Measurements from ENCODE around the gene SMPDL3B. TPM values are rescaled to one million over a fixed set of nuclear protein-coding genes. Genes with fewer than 3 reads are reported as not detected.

Gene SMPDL3B
- total RNA-seq, 2 donors from 2014 or later: not detected

- Mint-ChIP-seq H3K27me3 (no peaks in the 10 kb centered on the region), H3K27ac (peak overlapping the region; percentile 87), H3K36me3 (ENCODE audit: low read depth) (peaks cover 7% of the 10 kb centered on the region), H3K4me1 (peaks cover 21% of the 10 kb centered on the region), H3K4me3 (no peak overlapping the region)
- no peak for DNase-seq
- no peaks in the 10 kb centered on the region for H3K9me3 ChIP-seq (ENCODE audit: control insufficient read depth, low read length, poor library complexity, severe bottlenecking)
- ATAC-seq: no peak
Observed at GRCh38 chr1:27967106-27967883, 32.5 kb downstream of the SMPDL3B start.

DNA sequence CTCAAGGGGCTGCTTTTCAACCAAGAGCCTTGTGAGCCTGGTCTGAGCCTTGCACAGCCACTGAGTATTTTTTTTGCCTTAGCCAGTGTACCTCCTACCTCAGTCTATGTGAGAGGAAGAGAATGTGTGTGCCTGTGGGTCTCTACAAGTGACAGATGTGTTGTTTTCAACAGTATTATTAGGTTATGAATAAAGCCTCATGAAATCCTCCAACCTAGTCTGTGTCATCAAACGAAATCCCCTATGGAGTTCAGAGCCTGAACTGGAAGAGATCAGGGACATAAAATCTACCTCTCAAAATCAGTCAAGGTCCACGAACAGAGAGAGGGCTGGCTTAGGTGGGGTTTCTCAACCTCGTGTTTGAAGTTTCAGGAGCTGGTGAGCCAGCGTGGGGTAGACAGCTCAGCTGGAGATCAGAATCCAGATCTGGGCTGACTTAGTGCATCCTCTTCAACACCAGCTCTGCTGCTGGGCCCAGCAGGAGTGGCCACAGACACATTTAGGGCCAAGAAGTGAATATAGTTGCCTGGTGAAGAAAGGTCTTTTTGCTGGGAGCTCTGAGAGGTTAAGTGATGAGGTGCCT lies 33.2 kb downstream of the SMPDL3B start:
- H3K9me3 ChIP-seq (ENCODE audit: control insufficient read depth, low read length, poor library complexity, severe bottlenecking): no peaks in the 10 kb centered on the region
- no peak overlapping the region for H3K4me3 Mint-ChIP-seq
- no peaks in the 10 kb centered on the region for H3K27me3 Mint-ChIP-seq
- H3K36me3 Mint-ChIP-seq (ENCODE audit: low read depth): peaks cover 7% of the 10 kb centered on the region
- peak overlapping the region; percentile 87 for H3K27ac Mint-ChIP-seq
- H3K4me1 Mint-ChIP-seq: peaks cover 18% of the 10 kb centered on the region
- no peak for DNase-seq
- ATAC-seq: no peak

GRCh38 chr1:27968692-27969091 lies 33.9 kb downstream of the SMPDL3B start:
- H3K4me3 Mint-ChIP-seq: no peak overlapping the region

GRCh38 chr1:27970401-27970800 lies 35.6 kb downstream of the SMPDL3B start:
- H3K36me3 Mint-ChIP-seq (ENCODE audit: low read depth): peaks cover 7% of the 10 kb centered on the region
- no peaks in the 10 kb centered on the region for H3K9me3 ChIP-seq (ENCODE audit: control insufficient read depth, low read length, poor library complexity, severe bottlenecking)
- DNase-seq (no peak), ATAC-seq (no peak)
- peak overlapping the region; percentile 65 for H3K27ac Mint-ChIP-seq
- H3K4me3 Mint-ChIP-seq: no peak overlapping the region
- peaks cover 24% of the 10 kb centered on the region for H3K4me1 Mint-ChIP-seq
- H3K27me3 Mint-ChIP-seq: no peaks in the 10 kb centered on the region

More at GRCh38 chr1:27968692-27969091, 33.9 kb downstream of the SMPDL3B start:
- Mint-ChIP-seq H3K27ac (peak overlapping the region; percentile 87), H3K4me1 (peaks cover 24% of the 10 kb centered on the region), H3K27me3 (no peaks in the 10 kb centered on the region), H3K36me3 (ENCODE audit: low read depth) (peaks cover 7% of the 10 kb centered on the region)
- H3K9me3 ChIP-seq (ENCODE audit: control insufficient read depth, low read length, poor library complexity, severe bottlenecking): no peaks in the 10 kb centered on the region
- DNase-seq: no peak
- no peak for ATAC-seq

- Mint-ChIP-seq H3K36me3 (ENCODE audit: low read depth) (peaks cover 6% of the 10 kb centered on the region), H3K27me3 (no peaks in the 10 kb centered on the region)
Observed at GRCh38 chr1:27971674-27972073, 36.9 kb downstream of the SMPDL3B start.

GRCh38 chr1:27972141-27972540 lies 37.3 kb downstream of the SMPDL3B start:
- Mint-ChIP-seq H3K27ac (no peak overlapping the region), H3K27me3 (no peaks in the 10 kb centered on the region)

More at GRCh38 chr1:27971674-27972073, 36.9 kb downstream of the SMPDL3B start:
- Mint-ChIP-seq H3K4me1 (peaks cover 24% of the 10 kb centered on the region), H3K4me3 (no peak overlapping the region), H3K27ac (no peak overlapping the region)
- DNase-seq (no peak), ATAC-seq (no peak)
- no peaks in the 10 kb centered on the region for H3K9me3 ChIP-seq (ENCODE audit: control insufficient read depth, low read length, poor library complexity, severe bottlenecking)

DNA sequence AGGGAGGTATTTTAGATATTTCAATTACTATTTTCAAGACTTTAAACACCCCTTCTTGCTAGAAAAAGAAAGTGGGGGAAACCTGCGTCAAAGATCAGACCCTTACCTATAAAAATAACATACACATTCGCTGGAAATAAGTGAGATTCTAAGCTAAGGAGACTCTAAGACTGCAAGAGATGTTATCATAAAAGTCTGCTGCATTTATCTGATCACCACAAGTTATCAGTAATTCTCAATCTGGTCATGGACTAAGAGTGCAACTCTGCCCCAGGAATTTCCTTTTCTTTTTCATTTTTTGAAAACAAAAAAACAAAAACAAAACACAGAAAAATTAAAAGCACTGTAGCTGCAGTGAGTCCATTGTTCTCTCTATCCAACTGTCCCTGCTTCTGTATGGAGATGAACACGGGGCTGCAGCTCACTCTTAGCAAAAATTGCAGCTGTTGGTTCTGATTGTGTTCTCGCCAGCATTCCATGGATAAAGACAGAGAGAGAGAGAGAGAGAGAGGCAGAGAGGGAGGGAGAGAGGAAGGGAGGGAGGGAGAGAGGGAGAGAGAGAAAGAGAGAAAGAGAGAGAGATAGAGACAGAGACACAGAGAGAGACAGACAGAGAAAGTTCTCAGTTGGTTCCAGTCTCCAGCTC lies 39.1 kb downstream of the SMPDL3B start:
- H3K9me3 ChIP-seq (ENCODE audit: control insufficient read depth, low read length, poor library complexity, severe bottlenecking): no peaks in the 10 kb centered on the region

More at GRCh38 chr1:27972141-27972540, 37.3 kb downstream of the SMPDL3B start:
- Mint-ChIP-seq H3K36me3 (ENCODE audit: low read depth) (peaks cover 5% of the 10 kb centered on the region), H3K4me1 (peaks cover 25% of the 10 kb centered on the region), H3K4me3 (no peak overlapping the region)
- no peaks in the 10 kb centered on the region for H3K9me3 ChIP-seq (ENCODE audit: control insufficient read depth, low read length, poor library complexity, severe bottlenecking)
- no peak for DNase-seq
- ATAC-seq: no peak

DNA sequence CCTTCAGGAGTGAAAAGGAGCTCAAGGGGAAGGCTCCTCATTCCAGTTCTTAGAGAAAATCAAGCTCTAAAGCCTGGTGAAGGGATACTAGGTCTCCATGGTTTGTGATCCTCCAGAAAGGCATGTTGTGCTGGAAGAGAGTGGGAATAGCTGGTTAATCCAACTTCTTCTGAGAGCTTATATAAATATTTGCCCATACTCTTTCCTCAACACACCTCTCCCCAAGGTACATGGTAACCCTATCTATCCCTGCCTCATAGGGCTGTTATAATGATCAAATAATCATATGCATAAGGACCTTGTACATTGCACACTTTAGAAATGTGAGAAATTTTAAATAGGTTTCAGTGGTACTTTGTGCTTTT lies 39.6 kb downstream of the SMPDL3B start:
- H3K36me3 Mint-ChIP-seq (ENCODE audit: low read depth): peaks cover 2% of the 10 kb centered on the region
- no peaks in the 10 kb centered on the region for H3K9me3 ChIP-seq (ENCODE audit: control insufficient read depth, low read length, poor library complexity, severe bottlenecking)

More for the DNA sequence above, 39.1 kb downstream of the SMPDL3B start:
- ATAC-seq (no peak), DNase-seq (no peak)
- H3K27ac Mint-ChIP-seq: peak overlapping the region; percentile 27
- H3K4me1 Mint-ChIP-seq: peaks cover 16% of the 10 kb centered on the region
- no peaks in the 10 kb centered on the region for H3K27me3 Mint-ChIP-seq
- peaks cover 2% of the 10 kb centered on the region for H3K36me3 Mint-ChIP-seq (ENCODE audit: low read depth)
- H3K4me3 Mint-ChIP-seq: no peak overlapping the region

DNA sequence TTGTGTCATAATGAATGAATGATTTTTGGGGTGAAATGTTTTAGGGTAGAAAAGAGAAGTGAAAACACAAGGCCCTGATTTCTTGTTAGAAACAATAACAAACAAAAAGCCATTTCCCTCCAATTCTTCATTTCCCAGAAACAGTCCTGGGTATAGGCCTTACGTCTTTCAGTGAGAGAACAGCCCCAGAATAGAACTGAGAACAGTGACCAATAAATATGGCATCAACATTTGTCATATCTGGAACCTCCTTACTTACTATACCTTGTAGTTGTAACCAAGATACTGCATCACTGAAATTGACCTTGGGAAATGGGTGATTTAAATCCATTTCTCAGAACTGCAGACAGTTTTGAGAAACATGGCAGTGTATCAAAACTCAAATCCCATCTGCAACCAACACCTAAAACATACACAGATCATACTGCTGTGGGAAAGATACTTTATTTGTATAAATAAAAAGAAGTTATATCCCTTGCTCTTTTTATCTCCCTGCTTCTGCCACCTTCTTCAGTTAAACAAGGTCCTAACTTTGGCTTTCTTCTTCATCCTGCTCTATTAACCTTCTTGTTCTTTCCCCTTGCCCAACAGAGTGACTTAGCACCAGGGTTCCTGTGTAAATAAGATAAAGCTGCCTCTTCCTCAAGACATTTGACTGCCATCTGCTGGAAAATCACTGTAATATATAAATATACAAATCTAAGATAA lies 44.5 kb downstream of the SMPDL3B start:
- H3K9me3 ChIP-seq (ENCODE audit: control insufficient read depth, low read length, poor library complexity, severe bottlenecking): no peaks in the 10 kb centered on the region
- H3K4me1 Mint-ChIP-seq: peaks cover 2% of the 10 kb centered on the region
- H3K4me3 Mint-ChIP-seq: no peak overlapping the region
- H3K27me3 Mint-ChIP-seq: no peaks in the 10 kb centered on the region
- ATAC-seq (peak; percentile 66), DNase-seq (no peak)
- peaks cover 2% of the 10 kb centered on the region for H3K36me3 Mint-ChIP-seq (ENCODE audit: low read depth)
- H3K27ac Mint-ChIP-seq: no peak overlapping the region

More for the DNA sequence above, 39.6 kb downstream of the SMPDL3B start:
- Mint-ChIP-seq H3K4me3 (no peak overlapping the region), H3K27ac (no peak overlapping the region), H3K4me1 (peaks cover 14% of the 10 kb centered on the region), H3K27me3 (no peaks in the 10 kb centered on the region)
- ATAC-seq: no peak
- DNase-seq: no peak

DNA sequence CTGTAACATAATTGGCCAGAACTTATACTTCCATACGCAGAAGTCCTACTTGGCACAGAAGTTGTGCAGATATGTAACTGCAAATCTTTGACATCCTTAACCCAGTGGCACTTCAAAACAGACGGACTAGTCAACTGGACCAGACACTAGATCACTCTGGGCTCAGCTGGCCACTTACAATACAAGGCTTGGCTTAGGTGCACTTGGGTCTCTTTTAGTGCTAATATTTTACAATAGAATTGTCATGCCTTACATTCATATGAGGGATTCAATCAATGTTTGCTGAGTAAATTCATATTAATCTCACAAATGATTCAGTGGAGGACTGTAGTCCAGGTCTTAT lies 45.0 kb downstream of the SMPDL3B start:
- no peaks in the 10 kb centered on the region for H3K9me3 ChIP-seq (ENCODE audit: control insufficient read depth, low read length, poor library complexity, severe bottlenecking)
- DNase-seq (no peak), ATAC-seq (no peak)
- H3K27ac Mint-ChIP-seq: no peak overlapping the region
- no peaks in the 10 kb centered on the region for H3K27me3 Mint-ChIP-seq
- H3K4me1 Mint-ChIP-seq: peaks cover 2% of the 10 kb centered on the region
- peaks cover 2% of the 10 kb centered on the region for H3K36me3 Mint-ChIP-seq (ENCODE audit: low read depth)
- H3K4me3 Mint-ChIP-seq: no peak overlapping the region

DNA sequence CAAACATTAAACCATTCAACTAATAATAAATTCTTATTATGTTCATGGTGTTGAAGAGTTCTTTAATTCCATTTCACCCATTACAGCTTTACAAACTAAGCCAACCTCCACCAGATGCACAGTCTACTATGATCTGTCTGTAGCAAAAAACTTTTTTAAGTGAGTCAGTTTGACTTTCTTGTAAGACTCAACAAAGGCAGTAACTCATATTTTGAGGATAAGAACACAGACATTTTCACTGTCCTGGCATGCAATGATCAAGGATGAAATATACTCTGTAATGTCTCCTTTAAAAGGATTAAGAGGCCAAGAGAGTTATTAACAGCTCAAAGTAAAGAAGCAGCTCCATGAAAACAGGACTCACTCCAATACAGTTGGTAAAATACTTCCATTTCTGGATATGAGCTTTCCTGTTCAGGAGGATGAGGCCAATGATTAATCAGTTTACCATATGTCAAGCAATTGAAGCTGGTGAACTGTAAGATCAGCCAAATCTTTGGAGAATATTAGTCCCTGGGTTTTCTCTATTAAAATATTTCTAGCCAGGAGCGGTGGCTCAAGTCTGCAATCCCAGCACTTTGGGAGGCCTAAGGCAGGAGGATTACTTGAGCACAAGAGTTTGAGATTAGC lies 45.5 kb downstream of the SMPDL3B start:
- H3K36me3 Mint-ChIP-seq (ENCODE audit: low read depth): peaks cover 2% of the 10 kb centered on the region
- no peak for DNase-seq
- H3K9me3 ChIP-seq (ENCODE audit: control insufficient read depth, low read length, poor library complexity, severe bottlenecking): no peaks in the 10 kb centered on the region
- ATAC-seq: no peak
- no peaks in the 10 kb centered on the region for H3K27me3 Mint-ChIP-seq
- no peak overlapping the region for H3K4me3 Mint-ChIP-seq
- no peak overlapping the region for H3K27ac Mint-ChIP-seq
- H3K4me1 Mint-ChIP-seq: peaks cover 2% of the 10 kb centered on the region

- no peaks in the 10 kb centered on the region for H3K27me3 Mint-ChIP-seq
- H3K9me3 ChIP-seq (ENCODE audit: control insufficient read depth, low read length, poor library complexity, severe bottlenecking): no peaks in the 10 kb centered on the region
- ATAC-seq: no peak
- H3K36me3 Mint-ChIP-seq (ENCODE audit: low read depth): peaks cover 2% of the 10 kb centered on the region
- H3K4me1 Mint-ChIP-seq: peaks cover 2% of the 10 kb centered on the region
- no peak overlapping the region for H3K27ac Mint-ChIP-seq
- no peak for DNase-seq
- no peak overlapping the region for H3K4me3 Mint-ChIP-seq
Observed at GRCh38 chr1:27981145-27981544, 46.3 kb downstream of the SMPDL3B start.
